IMR-90 (cell line): ENCODE measurements around the gene FUT2. TPM values are rescaled to one million over a fixed set of nuclear protein-coding genes. Genes with fewer than 3 reads are reported as not detected.

ENCODE experiments used
- ATAC-seq: fragments of 200-7000 bp; cut with Tn5 transposase; 2 replicates; pipeline ENCODE4 v1.9.1; 2020; ENCODE audit warnings: low read depth, mild to moderate bottlenecking, moderate library complexity
- BruUV-seq: library from RNA; stranded (reverse); fragments of 400-500 nt; replicated peaks from 2 replicates; lab custom pipeline; 2021; lab: Mats Ljungman, UMichigan
- CTCF ChIA-PET: fragments of 300-600 bp; formaldehyde crosslinking; extraction: SDS; loops from one replicate; lab custom pipeline; 2021; ENCODE audit warnings: antibody characterized with exemption; lab: Yijun Ruan, JAX
- POLR2A ChIA-PET: fragments of 300-600 bp; sonication (Branson Sonifier 250); formaldehyde crosslinking; loops from one replicate; lab custom pipeline; 2022; ENCODE audit warnings: antibody characterized with exemption; ENCODE audit not compliant: unreplicated experiment; lab: Charles Lee
- DNase-seq: peaks from one replicate; pipeline ENCODE4 v3.0.0; 2013
- H2AFZ ChIP-seq: replicated peaks from 2 replicates; pipeline ENCODE3; 2013; ENCODE audit warnings: low read length, mild to moderate bottlenecking; ENCODE audit not compliant: poor library complexity
- H2AK5ac ChIP-seq: 2 replicates; pipeline ENCODE4 v1.6.1; 2013; ENCODE audit warnings: low read depth, low read length, inconsistent platforms
- H2AK9ac ChIP-seq: replicated peaks from 2 replicates; pipeline ENCODE3; 2013; ENCODE audit warnings: mild to moderate bottlenecking, low read depth, low read length, moderate library complexity; ENCODE audit not compliant: poor library complexity
- H2BK120ac ChIP-seq: 2 replicates; pipeline ENCODE4 v1.6.1; 2013; ENCODE audit warnings: low read depth, low read length, inconsistent platforms
- H2BK15ac ChIP-seq: 3 replicates; pipeline ENCODE4 v1.6.1; 2013; ENCODE audit warnings: low read depth, low read length, inconsistent platforms
- H2BK20ac ChIP-seq: 2 replicates; pipeline ENCODE4 v1.6.1; 2013; ENCODE audit warnings: low read depth, mild to moderate bottlenecking, inconsistent platforms, low read length, moderate library complexity
- H2BK5ac ChIP-seq: 2 replicates; pipeline ENCODE4 v1.6.1; 2013; ENCODE audit warnings: mild to moderate bottlenecking, low read depth, low read length, inconsistent platforms; ENCODE audit not compliant: poor library complexity, severe bottlenecking
- H3K14ac ChIP-seq: replicated peaks from 2 replicates; pipeline ENCODE4 v1.6.1; 2013; ENCODE audit warnings: low read depth, low read length, inconsistent platforms
- H3K18ac ChIP-seq: 2 replicates; pipeline ENCODE4 v1.6.1; 2013; ENCODE audit warnings: low read depth, low read length, control low read depth
- H3K23ac ChIP-seq: 2 replicates; pipeline ENCODE4 v1.6.1; 2013; ENCODE audit warnings: low read depth, low read length, inconsistent platforms
- H3K27ac ChIP-seq: 2 replicates; pipeline ENCODE4 v1.5.1; 2013; ENCODE audit warnings: mild to moderate bottlenecking, control low read depth, low read length; ENCODE audit not compliant: insufficient read depth
- H3K27me3 ChIP-seq: 2 replicates; pipeline ENCODE4 v1.6.1; 2013; ENCODE audit warnings: low read length; ENCODE audit not compliant: control insufficient read depth, insufficient read depth
- H3K36me3 ChIP-seq: 2 replicates; pipeline ENCODE4 v1.6.1; 2013; ENCODE audit warnings: low read length, mixed read lengths; ENCODE audit not compliant: control insufficient read depth, insufficient read depth
- H3K4ac ChIP-seq: 2 replicates; pipeline ENCODE4 v1.6.1; 2013; ENCODE audit warnings: low read depth, low read length, inconsistent platforms
- H3K4me1 ChIP-seq: 2 replicates; pipeline ENCODE4 v1.6.1; 2013; ENCODE audit warnings: low read length, mixed read lengths; ENCODE audit not compliant: control insufficient read depth, insufficient read depth
- H3K4me2 ChIP-seq: 2 replicates; pipeline ENCODE4 v1.6.1; 2013; ENCODE audit warnings: low read depth, mild to moderate bottlenecking, control low read depth, low read length, moderate library complexity
- H3K4me3 ChIP-seq: 2 replicates; pipeline ENCODE4 v1.5.1; 2013; ENCODE audit warnings: low read depth, mild to moderate bottlenecking, control low read depth, low read length, moderate library complexity; ENCODE audit not compliant: insufficient read depth
- H3K56ac ChIP-seq: 2 replicates; pipeline ENCODE4 v1.6.1; 2013; ENCODE audit warnings: low read length, inconsistent platforms; ENCODE audit not compliant: insufficient read depth; ENCODE audit errors: extremely low read depth
- H3K79me1 ChIP-seq, 2 experiments: 2 replicates each; pipeline ENCODE4 v1.6.1; 2013; ENCODE audit warnings: low read length in 2 of 2, inconsistent platforms in 1 of 2, low read depth in 1 of 2
- H3K9ac ChIP-seq: 2 replicates; pipeline ENCODE4 v1.6.1; 2013; ENCODE audit warnings: low read depth, low read length, control low read depth
- H3K9me1 ChIP-seq: 2 replicates; pipeline ENCODE4 v1.6.1; 2013; ENCODE audit warnings: low read length, inconsistent platforms; ENCODE audit not compliant: insufficient read depth
- H3K9me3 ChIP-seq: 2 replicates; pipeline ENCODE4 v1.6.1; 2013; ENCODE audit warnings: low read length; ENCODE audit not compliant: control insufficient read depth, insufficient read depth
- H4K20me1 ChIP-seq: 2 replicates; pipeline ENCODE4 v1.6.1; 2013; ENCODE audit warnings: low read length, inconsistent platforms; ENCODE audit not compliant: insufficient read depth
- H4K5ac ChIP-seq: 2 replicates; pipeline ENCODE4 v1.6.1; 2013; ENCODE audit warnings: mild to moderate bottlenecking, low read depth, low read length, control low read depth
- H4K8ac ChIP-seq, 2 experiments: 2 replicates each; pipeline ENCODE4 v1.6.1; 2013; ENCODE audit warnings: low read depth in 2 of 2, low read length in 2 of 2, control low read depth in 1 of 2, inconsistent platforms in 1 of 2
- H4K91ac ChIP-seq: 2 replicates; pipeline ENCODE4 v1.6.1; 2013; ENCODE audit warnings: low read depth, low read length, inconsistent platforms; ENCODE audit not compliant: insufficient read depth
- BHLHE40 ChIP-seq: fragments of 150-350 bp; IDR thresholded peaks from 2 replicates; pipeline ENCODE4 v1.6.1; 2016; ENCODE audit warnings: mild to moderate bottlenecking, low read depth, low read length
- NFE2L2 ChIP-seq: fragments of 150-350 bp; IDR thresholded peaks from 2 replicates; pipeline ENCODE4 v1.6.1; 2016; ENCODE audit warnings: low read depth, mild to moderate bottlenecking, low read length
- POLR2A ChIP-seq: IDR thresholded peaks from 2 replicates; pipeline ENCODE4 v1.6.1; 2012; ENCODE audit warnings: mild to moderate bottlenecking, low read depth, low read length
- RAD21 ChIP-seq: IDR thresholded peaks from 2 replicates; pipeline ENCODE4 v1.6.1; 2012; ENCODE audit warnings: low read length, improper control_type of control experiment
- RCOR1 ChIP-seq: IDR thresholded peaks from 2 replicates; pipeline ENCODE4 v1.6.1; 2012; ENCODE audit warnings: mild to moderate bottlenecking, low read length, improper control_type of control experiment; ENCODE audit not compliant: insufficient replicate concordance
- RFX5 ChIP-seq: IDR thresholded peaks from 2 replicates; pipeline ENCODE4 v1.8.0; 2012; ENCODE audit warnings: low read depth, mild to moderate bottlenecking, low read length, moderate library complexity
- WGBS, 2 experiments: methylation state at CpG; one replicate each; pipeline versions ENCODE4 v1.1.5 to v1.1.7; 2013; ENCODE audit warnings: missing lambda C conversion rate in 2 of 2; ENCODE audit not compliant: insufficient read length in 1 of 2; ENCODE audit errors: extremely low coverage in 2 of 2; 5-methylcytosine and 5-hydroxymethylcytosine counted together
- dilution Hi-C: fragments of 300-500 bp; cut with HindIII; formaldehyde crosslinking; loops from one replicate; pipeline ENCODE4 v1.14.3; 2018; ENCODE audit warnings: low sequenced_read_pairs; ENCODE audit not compliant: unreplicated experiment
- in situ Hi-C: fragments of 300-500 bp; cut with MboI; formaldehyde crosslinking; loops from 3 replicates; pipeline ENCODE4 v1.14.3; 2019; ENCODE audit warnings: low sequenced_read_pairs, inconsistent platforms, mixed read lengths
- intact Hi-C: fragments of 100-400 bp; cut with micrococcal nuclease; formaldehyde crosslinking; loops from 2 replicates; pipeline ENCODE4 v1.10.0; 2022
- polyA plus RNA-seq, 3 experiments: library from polyadenylated mRNA; depleted of rRNA; stranded (reverse); fragments of >200 nt; gene quantifications; 2 replicates each; pipeline ENCODE4 v1.2.3, GENCODE V29; 2012; ENCODE audit warnings: low replicate concordance in 1 of 3
- total RNA-seq: library from RNA; depleted of rRNA; stranded (reverse); fragments of >200 nt; gene quantifications from 2 replicates; pipeline ENCODE4 v1.2.3, GENCODE V29; 2012
- TF ChIP-seq, protein P1 (sequence below): fragments of 150-350 bp; IDR thresholded peaks from 2 replicates; pipeline ENCODE4 v1.6.1; 2017; ENCODE audit warnings: mild to moderate bottlenecking, antibody characterized with exemption, low read length, low read depth
- TF ChIP-seq, protein P2 (sequence below): conservative IDR thresholded peaks from 2 replicates; pipeline ENCODE4 v1.5.1; 2012; ENCODE audit warnings: mild to moderate bottlenecking, low read depth, low read length, improper control_type of control experiment
- TF ChIP-seq, protein P3 (sequence below): fragments of 150-350 bp; IDR thresholded peaks from 2 replicates; pipeline ENCODE4 v1.6.1; 2016; ENCODE audit warnings: low read depth, mild to moderate bottlenecking, low read length, moderate library complexity, borderline replicate concordance

Gene FUT2
- total and polyA plus RNA-seq, 2 of the 4 experiments (the other 2 are of a cell fraction), result not detected

DNA sequence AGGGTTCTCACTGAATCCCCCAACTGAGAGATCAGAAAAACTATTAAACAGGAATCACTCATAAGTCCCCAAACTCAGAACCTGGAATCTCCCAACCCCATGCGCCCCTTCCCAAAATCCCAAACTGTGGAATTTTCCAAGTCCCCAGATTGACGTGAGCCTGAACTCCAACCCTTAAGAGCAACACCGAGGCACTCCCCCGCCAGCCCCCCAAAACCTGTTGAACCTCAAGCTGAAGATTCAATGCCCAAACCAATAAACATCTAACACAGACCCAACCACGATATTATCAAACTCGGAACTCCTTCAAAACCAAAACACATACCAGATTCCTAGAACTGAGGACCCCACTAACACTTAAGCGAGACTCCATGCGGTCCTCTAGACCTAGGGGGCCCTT, 50.3 kb downstream of the FUT2 start:
- no peak overlapping the region for H3K4ac ChIP-seq
- in situ Hi-C loops, result no loop called here
- H3K27me3 ChIP-seq, result peaks cover 9% of the 10 kb centered on the region; the same call in 1 of the 2 replicates
- no peak overlapping the region for H3K14ac ChIP-seq
- ChIA-PET POLR2A (no interaction called here), CTCF (interaction anchor here (1.1 kb wide), 1 partner anchor 13 kb away, joined by 3 read pairs; no protein-coding TSS in a partner anchor)
- H3K4me3 ChIP-seq, result no peak overlapping the region
- TF ChIP-seq NFE2L2, result no peak
- TF ChIP-seq POLR2A, result no peak
- TF ChIP-seq RFX5, result no peak
- TF ChIP-seq, protein P1, sequence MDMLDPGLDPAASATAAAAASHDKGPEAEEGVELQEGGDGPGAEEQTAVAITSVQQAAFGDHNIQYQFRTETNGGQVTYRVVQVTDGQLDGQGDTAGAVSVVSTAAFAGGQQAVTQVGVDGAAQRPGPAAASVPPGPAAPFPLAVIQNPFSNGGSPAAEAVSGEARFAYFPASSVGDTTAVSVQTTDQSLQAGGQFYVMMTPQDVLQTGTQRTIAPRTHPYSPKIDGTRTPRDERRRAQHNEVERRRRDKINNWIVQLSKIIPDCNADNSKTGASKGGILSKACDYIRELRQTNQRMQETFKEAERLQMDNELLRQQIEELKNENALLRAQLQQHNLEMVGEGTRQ, result no peak
- no peak for TF ChIP-seq BHLHE40
- TF ChIP-seq RAD21, result no peak
- TF ChIP-seq RCOR1, result no peak
- TF ChIP-seq, protein P2, sequence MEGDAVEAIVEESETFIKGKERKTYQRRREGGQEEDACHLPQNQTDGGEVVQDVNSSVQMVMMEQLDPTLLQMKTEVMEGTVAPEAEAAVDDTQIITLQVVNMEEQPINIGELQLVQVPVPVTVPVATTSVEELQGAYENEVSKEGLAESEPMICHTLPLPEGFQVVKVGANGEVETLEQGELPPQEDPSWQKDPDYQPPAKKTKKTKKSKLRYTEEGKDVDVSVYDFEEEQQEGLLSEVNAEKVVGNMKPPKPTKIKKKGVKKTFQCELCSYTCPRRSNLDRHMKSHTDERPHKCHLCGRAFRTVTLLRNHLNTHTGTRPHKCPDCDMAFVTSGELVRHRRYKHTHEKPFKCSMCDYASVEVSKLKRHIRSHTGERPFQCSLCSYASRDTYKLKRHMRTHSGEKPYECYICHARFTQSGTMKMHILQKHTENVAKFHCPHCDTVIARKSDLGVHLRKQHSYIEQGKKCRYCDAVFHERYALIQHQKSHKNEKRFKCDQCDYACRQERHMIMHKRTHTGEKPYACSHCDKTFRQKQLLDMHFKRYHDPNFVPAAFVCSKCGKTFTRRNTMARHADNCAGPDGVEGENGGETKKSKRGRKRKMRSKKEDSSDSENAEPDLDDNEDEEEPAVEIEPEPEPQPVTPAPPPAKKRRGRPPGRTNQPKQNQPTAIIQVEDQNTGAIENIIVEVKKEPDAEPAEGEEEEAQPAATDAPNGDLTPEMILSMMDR, result no peak
- TF ChIP-seq, protein P3, sequence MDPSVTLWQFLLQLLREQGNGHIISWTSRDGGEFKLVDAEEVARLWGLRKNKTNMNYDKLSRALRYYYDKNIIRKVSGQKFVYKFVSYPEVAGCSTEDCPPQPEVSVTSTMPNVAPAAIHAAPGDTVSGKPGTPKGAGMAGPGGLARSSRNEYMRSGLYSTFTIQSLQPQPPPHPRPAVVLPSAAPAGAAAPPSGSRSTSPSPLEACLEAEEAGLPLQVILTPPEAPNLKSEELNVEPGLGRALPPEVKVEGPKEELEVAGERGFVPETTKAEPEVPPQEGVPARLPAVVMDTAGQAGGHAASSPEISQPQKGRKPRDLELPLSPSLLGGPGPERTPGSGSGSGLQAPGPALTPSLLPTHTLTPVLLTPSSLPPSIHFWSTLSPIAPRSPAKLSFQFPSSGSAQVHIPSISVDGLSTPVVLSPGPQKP, result no peak
- H4K5ac ChIP-seq, result no peak overlapping the region
- H3K4me2 ChIP-seq, result no peak overlapping the region
- H2AK5ac ChIP-seq, result peak overlapping the region; percentile 40; the same call in 1 of the 2 replicates
- no TSS peak for BruUV-seq
- no peaks in the 10 kb centered on the region for H4K20me1 ChIP-seq
- H3K23ac ChIP-seq, result no peak overlapping the region
- H2BK15ac ChIP-seq, result no peak overlapping the region
- no peaks in the 10 kb centered on the region for H3K4me1 ChIP-seq
- H2BK20ac ChIP-seq, result no peak overlapping the region
- no peak overlapping the region for H2BK120ac ChIP-seq
- no peaks in the 10 kb centered on the region for H3K36me3 ChIP-seq
- no peak overlapping the region for H3K9ac ChIP-seq
- no peak overlapping the region for H3K27ac ChIP-seq
- peak overlapping the region; percentile 28 to 99; a peak in 3 of 4 replicates for H4K8ac ChIP-seq
- H4K91ac ChIP-seq, result no peak overlapping the region
- ATAC-seq, result no peak
- peak overlapping the region; percentile 79 for H2AK9ac ChIP-seq
- WGBS, 2 experiments, result 83% methylated on average over 1 of the region's 8 CpGs; no CpG with 5 or more reads in 1 of the 2 experiments
- no peak overlapping the region for H3K18ac ChIP-seq
- H2AFZ ChIP-seq, result peak overlapping the region; percentile 96
- intact Hi-C loops, result no loop called here
- DNase-seq, result no peak
- no peak overlapping the region for H3K56ac ChIP-seq
- dilution Hi-C loops, result no loop called here
- no peak overlapping the region for H2BK5ac ChIP-seq
- H3K9me1 ChIP-seq, result no peaks in the 10 kb centered on the region
- no peaks in the 10 kb centered on the region for H3K79me1 ChIP-seq
- H3K9me3 ChIP-seq, result no peaks in the 10 kb centered on the region
